ENCODE measurements around the gene MRGPRG. TPM values are rescaled to one million over a fixed set of nuclear protein-coding genes. Genes with fewer than 3 reads are reported as not detected.

The MRGPRG gene
- total RNA-seq, 1 donor from 2014 or later: not detected

DNA sequence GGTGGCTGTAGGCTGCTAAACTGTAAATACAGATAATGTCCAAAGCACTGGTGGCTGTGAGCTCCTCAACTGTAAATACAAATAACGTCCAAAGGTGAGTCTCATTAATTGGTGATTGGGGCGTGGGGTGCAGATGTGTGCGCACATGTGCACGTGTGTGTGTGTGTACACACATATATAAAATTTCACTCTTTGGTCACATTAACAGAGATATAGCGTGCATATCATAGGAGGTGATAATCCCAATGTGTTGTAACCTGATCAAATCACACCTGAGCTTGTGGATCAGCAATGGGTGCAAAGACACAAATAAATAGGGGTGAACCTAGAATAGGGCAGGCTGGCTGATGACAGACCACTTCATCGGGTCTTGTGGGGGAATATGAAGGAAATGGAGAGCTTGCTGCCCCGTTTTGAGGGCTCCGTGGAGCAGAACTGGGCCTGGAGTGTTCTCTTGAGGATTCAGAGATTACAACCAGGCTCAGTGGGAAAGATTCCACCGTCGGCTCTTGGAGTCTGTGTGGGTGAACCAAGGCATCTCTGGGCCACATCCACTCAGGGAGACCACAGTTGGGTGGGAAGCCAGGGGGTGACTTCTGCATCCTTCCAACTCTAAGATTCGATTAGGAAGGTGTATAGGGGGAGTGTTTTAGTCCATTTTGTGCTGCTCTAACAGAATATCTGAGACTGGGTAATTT, 28.6 kb downstream of the MRGPRG start:
- no peaks in the 10 kb centered on the region for H3K4me1 ChIP-seq
- H3K27me3 ChIP-seq: no peaks in the 10 kb centered on the region
- H3K27ac ChIP-seq: no peak overlapping the region
- intact Hi-C loops (cut with DNase I): no loop called here
- DNase-seq (no peak), ATAC-seq (no peak)
- no peak overlapping the region for H3K4me3 ChIP-seq
- H3K36me3 ChIP-seq: no peaks in the 10 kb centered on the region
- TF ChIP-seq, protein P1, sequence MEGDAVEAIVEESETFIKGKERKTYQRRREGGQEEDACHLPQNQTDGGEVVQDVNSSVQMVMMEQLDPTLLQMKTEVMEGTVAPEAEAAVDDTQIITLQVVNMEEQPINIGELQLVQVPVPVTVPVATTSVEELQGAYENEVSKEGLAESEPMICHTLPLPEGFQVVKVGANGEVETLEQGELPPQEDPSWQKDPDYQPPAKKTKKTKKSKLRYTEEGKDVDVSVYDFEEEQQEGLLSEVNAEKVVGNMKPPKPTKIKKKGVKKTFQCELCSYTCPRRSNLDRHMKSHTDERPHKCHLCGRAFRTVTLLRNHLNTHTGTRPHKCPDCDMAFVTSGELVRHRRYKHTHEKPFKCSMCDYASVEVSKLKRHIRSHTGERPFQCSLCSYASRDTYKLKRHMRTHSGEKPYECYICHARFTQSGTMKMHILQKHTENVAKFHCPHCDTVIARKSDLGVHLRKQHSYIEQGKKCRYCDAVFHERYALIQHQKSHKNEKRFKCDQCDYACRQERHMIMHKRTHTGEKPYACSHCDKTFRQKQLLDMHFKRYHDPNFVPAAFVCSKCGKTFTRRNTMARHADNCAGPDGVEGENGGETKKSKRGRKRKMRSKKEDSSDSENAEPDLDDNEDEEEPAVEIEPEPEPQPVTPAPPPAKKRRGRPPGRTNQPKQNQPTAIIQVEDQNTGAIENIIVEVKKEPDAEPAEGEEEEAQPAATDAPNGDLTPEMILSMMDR (IDR thresholded peaks at IDR 0.05): no peak
- no peaks in the 10 kb centered on the region for H3K9me3 ChIP-seq

DNA sequence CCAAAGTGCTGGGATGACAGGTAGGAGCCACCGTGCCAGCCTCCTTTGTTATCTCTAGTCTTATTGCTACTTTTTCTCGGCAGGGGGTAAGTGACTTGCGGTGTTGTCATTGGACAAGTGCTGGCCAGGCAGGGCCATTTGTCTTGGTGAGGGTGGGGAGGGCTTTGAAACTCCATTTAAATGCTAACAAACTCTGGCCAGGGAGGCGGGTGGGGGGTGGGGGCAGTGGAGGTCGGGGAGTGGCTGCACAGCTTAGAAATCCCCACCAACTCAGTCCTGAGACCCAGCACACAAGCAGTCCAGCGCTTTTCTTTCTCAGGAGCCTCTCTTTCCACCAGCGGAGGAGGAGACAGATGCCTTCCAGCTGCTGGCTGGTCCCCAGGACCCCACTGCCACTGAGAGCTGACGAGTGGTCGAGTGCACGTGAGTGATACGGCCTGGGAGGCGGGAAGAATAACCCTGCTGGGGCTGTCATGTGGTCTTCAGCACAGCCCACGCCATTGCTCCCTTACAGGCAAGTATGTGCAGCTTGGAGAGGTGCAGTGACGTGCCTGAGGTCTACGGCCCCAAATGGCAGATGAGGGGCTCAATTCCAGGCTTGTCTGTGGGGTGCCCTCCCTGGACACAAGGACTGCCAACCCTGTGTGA, 29.3 kb downstream of the MRGPRG start:
- Histone ChIP-seq H3K36me3 (no peaks in the 10 kb centered on the region), H3K27me3 (no peaks in the 10 kb centered on the region), H3K4me3 (no peak overlapping the region), H3K27ac (no peak overlapping the region), H3K9me3 (no peaks in the 10 kb centered on the region), H3K4me1 (no peaks in the 10 kb centered on the region)
- ATAC-seq (no peak), DNase-seq (no peak)
- intact Hi-C loops (cut with DNase I): no loop called here
- TF ChIP-seq, protein P1 (IDR thresholded peaks at IDR 0.05): no peak

DNA sequence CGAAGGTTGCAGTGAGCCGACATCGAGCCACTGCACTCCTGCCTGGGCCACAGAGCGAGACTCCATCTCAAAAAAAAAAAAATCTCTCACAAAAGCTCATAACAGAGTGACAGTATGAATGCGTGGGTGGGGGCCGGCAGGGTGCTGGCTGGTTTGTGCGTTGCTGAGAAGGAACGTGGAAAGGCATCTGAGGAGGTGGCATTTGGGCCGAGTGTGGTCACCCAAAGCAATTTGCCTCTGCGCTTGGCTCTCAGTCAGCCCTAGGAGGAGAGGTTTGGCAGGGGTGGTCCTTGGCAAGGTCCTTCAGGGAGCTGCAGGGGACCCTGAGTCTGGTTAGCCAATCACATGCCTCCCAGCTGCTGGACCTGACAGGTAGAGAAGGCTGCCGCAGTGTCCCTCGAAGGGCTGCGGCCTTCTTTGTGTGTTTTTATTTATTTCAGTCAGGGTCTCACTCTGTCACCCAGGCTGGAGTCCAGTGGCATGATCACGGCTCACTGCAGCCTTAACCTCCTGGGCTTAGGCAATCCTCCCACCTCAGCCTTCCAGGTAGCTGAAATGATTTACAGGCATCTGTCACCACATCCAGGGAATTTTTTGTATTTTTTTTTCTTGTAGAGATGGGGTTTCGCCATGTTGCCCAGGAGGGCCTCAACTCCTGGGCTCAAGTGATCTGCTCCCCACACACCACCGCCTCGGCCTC, 30.0 kb downstream of the MRGPRG start:
- Histone ChIP-seq H3K9me3 (no peaks in the 10 kb centered on the region), H3K27ac (no peak overlapping the region), H3K27me3 (no peaks in the 10 kb centered on the region), H3K36me3 (no peaks in the 10 kb centered on the region), H3K4me3 (no peak overlapping the region), H3K4me1 (no peaks in the 10 kb centered on the region)
- TF ChIP-seq, protein P1 (IDR thresholded peaks at IDR 0.05): no peak
- DNase-seq: no peak
- ATAC-seq: no peak
- intact Hi-C loops (cut with DNase I): no loop called here

DNA sequence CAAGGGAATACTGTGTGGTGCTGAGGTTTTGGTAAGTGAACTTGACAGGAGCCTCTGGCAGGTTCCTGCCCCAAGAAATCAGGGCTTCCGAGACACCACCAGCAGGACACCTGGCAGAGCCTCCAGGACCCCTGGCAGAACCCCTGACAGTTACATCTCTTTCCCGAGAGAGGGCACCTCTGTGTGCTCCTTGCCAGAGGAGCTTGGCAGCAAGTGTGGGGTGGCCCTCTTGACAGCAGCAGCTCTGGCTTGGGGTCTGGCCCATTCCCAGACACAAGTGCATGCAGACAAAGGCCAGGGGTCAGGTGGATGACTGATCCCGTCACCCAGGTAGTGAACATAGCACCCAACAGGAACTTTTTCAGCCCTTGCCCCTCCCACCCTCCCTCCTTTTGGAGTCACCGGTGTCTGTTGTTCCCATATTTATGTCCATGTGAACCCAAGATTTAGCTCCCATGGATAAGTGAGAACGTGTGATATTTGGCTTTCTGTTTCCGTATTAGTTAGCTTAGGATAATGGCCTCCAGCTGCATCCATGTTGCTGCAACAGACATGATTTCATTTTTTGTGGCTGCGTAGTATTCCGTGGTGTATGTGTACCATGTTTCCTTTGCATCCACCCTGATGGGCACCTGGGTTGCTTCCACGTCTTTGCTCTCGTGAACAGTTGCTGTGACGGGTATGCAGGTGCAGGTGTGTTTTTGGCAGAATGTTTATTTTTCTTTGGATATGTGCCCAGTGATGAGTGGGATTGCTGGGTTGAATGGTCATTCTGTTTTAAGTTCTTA, 32.3 kb downstream of the MRGPRG start:
- intact Hi-C loops (cut with DNase I): no loop called here

More for the DNA sequence above, 32.3 kb downstream of the MRGPRG start:
- H3K4me3 ChIP-seq: no peak overlapping the region
- no peak for ATAC-seq
- H3K27me3 ChIP-seq: no peaks in the 10 kb centered on the region
- DNase-seq: no peak
- H3K36me3 ChIP-seq: no peaks in the 10 kb centered on the region
- no peak overlapping the region for H3K27ac ChIP-seq
- TF ChIP-seq, protein P1 (IDR thresholded peaks at IDR 0.05): no peak
- H3K4me1 ChIP-seq: no peaks in the 10 kb centered on the region
- no peaks in the 10 kb centered on the region for H3K9me3 ChIP-seq
